B cell (primary cell): ENCODE measurements around the gene OPA1. TPM values are rescaled to one million over a fixed set of nuclear protein-coding genes. Genes with fewer than 3 reads are reported as not detected.

Experiments
- ATAC-seq: fragments of 200-7000 bp; cut with Tn5 transposase; one replicate; pipeline ENCODE4 v1.10.0; 2021; ENCODE audit warnings: low read depth, mild to moderate bottlenecking, moderate number of reproducible peaks, moderate library complexity
- CTCF ChIA-PET: fragments of 350-600 bp; sonication (Branson Sonifier 250); formaldehyde crosslinking; loops from one replicate; lab custom pipeline; 2021; ENCODE audit warnings: antibody characterized with exemption, inconsistent platforms; lab: Charles Lee
- POLR2A ChIA-PET: fragments of 350-600 bp; sonication (Branson Sonifier 250); formaldehyde crosslinking; loops from one replicate; lab custom pipeline; 2021; ENCODE audit warnings: antibody characterized with exemption; lab: Charles Lee
- DNase-seq: peaks from one replicate; pipeline ENCODE4 v3.0.0; 2013
- H2AFZ ChIP-seq: 2 replicates; pipeline ENCODE4 v1.6.1; 2012; ENCODE audit warnings: mild to moderate bottlenecking, low read depth, low read length; ENCODE audit not compliant: insufficient read depth, poor library complexity, severe bottlenecking
- H3K27ac ChIP-seq, 2 donors: 1 replicate in 1 of 2; 2 replicates in 1 of 2; pipeline ENCODE4 v1.5.1; 2012 to 2013; ENCODE audit warnings: low read length in 2 of 2, mild to moderate bottlenecking in 2 of 2, moderate library complexity in 1 of 2
- H3K27me3 ChIP-seq, 4 experiments: fragments of 200-600 bp in 1 of 4; sonication (generic) in 1 of 4; replicated peaks in 1 of 4; 1 replicate in 2 of 4; 2 replicates in 2 of 4; pipeline versions ENCODE4 v1.6.1 to v1.7.0; 2013 to 2016; ENCODE audit warnings: low read length in 3 of 4, mild to moderate bottlenecking in 2 of 4, mixed read lengths in 1 of 4, moderate library complexity in 1 of 4; ENCODE audit not compliant: insufficient read depth in 4 of 4, control insufficient read depth in 3 of 4; ENCODE audit errors: control extremely low read depth in 1 of 4
- H3K36me3 ChIP-seq, 2 experiments: replicated peaks in 1 of 2; 1 replicate in 1 of 2; 2 replicates in 1 of 2; pipeline versions ENCODE4 v1.6.1 to v1.7.1; 2013; ENCODE audit warnings: low read length in 1 of 2; ENCODE audit not compliant: insufficient read depth in 2 of 2, control insufficient read depth in 1 of 2; ENCODE audit errors: control extremely low read depth in 1 of 2, extremely low read depth in 1 of 2
- H3K4me1 ChIP-seq, 2 donors: fragments of 200-600 bp in 1 of 2; sonication (generic) in 1 of 2; 1 replicate in 1 of 2; 2 replicates in 1 of 2; pipeline versions ENCODE4 v1.5.1 to v1.6.1; 2013 to 2017; ENCODE audit warnings: low read length in 2 of 2; ENCODE audit not compliant: control insufficient read depth in 2 of 2, insufficient read depth in 2 of 2
- H3K4me2 ChIP-seq: replicated peaks from 2 replicates; pipeline ENCODE3; 2012; ENCODE audit warnings: mild to moderate bottlenecking, low read depth, low read length; ENCODE audit not compliant: poor library complexity, severe bottlenecking
- H3K4me3 ChIP-seq, 5 experiments: fragments of 200-600 bp in 1 of 5; sonication (generic) in 1 of 5; 1 replicate in 3 of 5; 2 replicates in 2 of 5; pipeline versions ENCODE4 v1.5.1 to v1.7.0; 2011 to 2016; ENCODE audit warnings: low read length in 4 of 5, mild to moderate bottlenecking in 4 of 5, low read depth in 2 of 5, control low read depth in 1 of 5, moderate library complexity in 1 of 5; ENCODE audit not compliant: insufficient read depth in 1 of 5; ENCODE audit errors: control extremely low read depth in 1 of 5, extremely low read depth in 1 of 5
- H3K79me2 ChIP-seq: fragments of 200-600 bp; sonication (generic); one replicate; pipeline ENCODE4 v1.6.0; 2016; ENCODE audit warnings: low read length; ENCODE audit not compliant: control insufficient read depth, insufficient read depth
- H3K9ac ChIP-seq: fragments of 200-600 bp; sonication (generic); 2 replicates; pipeline ENCODE4 v1.6.1; 2017; ENCODE audit warnings: mild to moderate bottlenecking, low read length, moderate library complexity
- H3K9me3 ChIP-seq, 3 donors: one replicate each; pipeline versions ENCODE4 v1.6.1 to v1.7.1; 2013; ENCODE audit warnings: low read length in 2 of 3; ENCODE audit not compliant: control insufficient read depth in 2 of 3, insufficient read depth in 1 of 3; ENCODE audit errors: control extremely low read depth in 1 of 3
- H4K20me1 ChIP-seq: 2 replicates; pipeline ENCODE4 v1.6.0; 2012; ENCODE audit warnings: mild to moderate bottlenecking, low read length; ENCODE audit not compliant: insufficient read depth, control insufficient read depth, poor library complexity, severe bottlenecking
- H3K27ac Mint-ChIP-seq: one replicate; pipeline ENCODE4 v1.8.0; 2021; ENCODE audit warnings: mixed read lengths
- H3K27me3 Mint-ChIP-seq: one replicate; pipeline ENCODE4 v1.8.0; 2021; ENCODE audit warnings: mixed read lengths
- H3K4me1 Mint-ChIP-seq: one replicate; pipeline ENCODE4 v1.8.0; 2021; ENCODE audit warnings: mixed read lengths
- H3K4me3 Mint-ChIP-seq: one replicate; pipeline ENCODE4 v1.8.0; 2021; ENCODE audit warnings: mixed read lengths
- H3K9me3 Mint-ChIP-seq: one replicate; pipeline ENCODE4 v1.8.0; 2022; ENCODE audit warnings: mixed read lengths; ENCODE audit not compliant: insufficient read depth
- CTCF ChIP-seq: fragments of 200-600 bp; IDR thresholded peaks from one replicate; pipeline ENCODE4 v1.8.0; 2022; ENCODE audit warnings: antibody characterized with exemption, mild to moderate bottlenecking
- EZH2 ChIP-seq: IDR thresholded peaks from 2 replicates; pipeline ENCODE4 v1.6.1; 2012; ENCODE audit warnings: borderline replicate concordance, low read depth, mild to moderate bottlenecking, moderate library complexity, low read length; ENCODE audit not compliant: insufficient read depth, poor library complexity, severe bottlenecking
- WGBS: methylation state at CpG from one replicate; pipeline ENCODE4 v1.1.5; 2013; ENCODE audit warnings: missing lambda C conversion rate; ENCODE audit not compliant: insufficient coverage; 5-methylcytosine and 5-hydroxymethylcytosine counted together
- intact Hi-C: fragments of 100-400 bp; cut with micrococcal nuclease; formaldehyde crosslinking; loops from one replicate; pipeline ENCODE4 v1.10.0; 2022
- polyA plus RNA-seq: library from polyadenylated mRNA; depleted of rRNA; stranded (reverse); fragments of >200 nt; gene quantifications from 2 replicates; pipeline ENCODE4 v1.2.3, GENCODE V29; 2012
- total RNA-seq, 2 donors: library from RNA; stranded (reverse); fragments of 120-200 nt in 1 of 2; gene quantifications; 1 replicate in 1 of 2; 2 replicates in 1 of 2; pipeline versions ENCODE4 v1.2.3 to v1.2.4, GENCODE V29; 2013 to 2022

OPA1 gene
- total and polyA plus RNA-seq, 2 donors (not counting 1 experiment from before 2014, with no cell fraction given), result 9.1 to 62.8 TPM

DNA sequence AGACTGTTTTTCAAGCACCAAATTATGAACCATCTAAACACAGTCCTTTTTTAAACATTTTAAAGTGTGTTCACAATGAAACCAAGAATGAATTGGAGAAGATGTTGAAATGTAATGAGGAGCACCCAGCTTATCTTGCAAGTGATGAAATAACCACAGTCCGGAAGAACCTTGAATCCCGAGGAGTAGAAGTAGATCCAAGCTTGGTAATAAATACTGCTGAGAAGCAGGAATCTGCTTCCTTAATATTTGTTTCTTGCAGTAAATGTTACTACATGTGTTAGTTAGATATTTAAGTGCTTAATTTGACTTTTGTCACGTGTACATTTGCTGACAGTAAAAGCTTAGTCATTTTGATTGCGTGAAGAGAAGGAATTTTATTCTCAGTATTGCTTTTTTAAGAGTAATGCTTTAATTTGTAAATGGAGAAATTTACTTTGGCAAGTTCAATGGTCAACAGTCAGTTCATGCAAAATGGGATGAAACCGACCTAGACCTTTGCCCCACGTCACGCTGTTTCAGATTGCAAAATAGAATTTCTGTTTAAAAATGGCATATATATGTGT is 69.8 kb downstream of the OPA1 start:
- H3K36me3 ChIP-seq, result peaks cover 5 to 40% of the 10 kb centered on the region in 2 experiments
- POLR2A ChIA-PET, result no interaction called here
- intact Hi-C loops, result no loop called here
- H3K4me3 ChIP-seq, result no peak overlapping the region
- H3K27me3 Mint-ChIP-seq, result no peaks in the 10 kb centered on the region
- H3K4me2 ChIP-seq, result no peak overlapping the region
- 97% methylated on average over 6 of the region's 7 CpGs for WGBS
- H3K27me3 ChIP-seq, result no peaks in the 10 kb centered on the region
- no peaks in the 10 kb centered on the region for H3K79me2 ChIP-seq
- CTCF ChIA-PET, result interaction anchor here (0.9 to 10.5 kb wide), 6 partner anchors 8 to 681 kb away, joined by 3 to 193 read pairs (median 11); no protein-coding TSS in a partner anchor
- no peaks in the 10 kb centered on the region for H3K4me1 Mint-ChIP-seq
- no peak for TF ChIP-seq EZH2
- TF ChIP-seq CTCF, result no peak
- no peak overlapping the region for H2AFZ ChIP-seq
- H3K4me3 Mint-ChIP-seq, result no peak overlapping the region
- no peak overlapping the region for H3K27ac Mint-ChIP-seq
- no peaks in the 10 kb centered on the region for H3K9me3 ChIP-seq
- no peaks in the 10 kb centered on the region for H4K20me1 ChIP-seq
- no peak for ATAC-seq
- DNase-seq, result no peak
- no peak overlapping the region for H3K9ac ChIP-seq
- no peaks in the 10 kb centered on the region for H3K9me3 Mint-ChIP-seq
- no peak overlapping the region for H3K27ac ChIP-seq
- no peaks in the 10 kb centered on the region for H3K4me1 ChIP-seq

- Histone ChIP-seq H3K9me3 (no peaks in the 10 kb centered on the region), H3K79me2 (peaks cover 2% of the 10 kb centered on the region), H4K20me1 (no peaks in the 10 kb centered on the region), H3K4me1 (no peaks in the 10 kb centered on the region), H3K27ac (no peak overlapping the region), H3K4me2 (no peak overlapping the region), H3K4me3 (no peak overlapping the region), H2AFZ (no peak overlapping the region), H3K27me3 (no peaks in the 10 kb centered on the region), H3K36me3 (peaks cover 5 to 50% of the 10 kb centered on the region in 2 experiments), H3K9ac (no peak overlapping the region)
- Mint-ChIP-seq H3K4me3 (no peak overlapping the region), H3K27me3 (no peaks in the 10 kb centered on the region), H3K27ac (no peak overlapping the region), H3K9me3 (no peaks in the 10 kb centered on the region), H3K4me1 (peaks cover 7% of the 10 kb centered on the region)
- POLR2A ChIA-PET, result no interaction called here
- no CpG with 5 or more reads among the region's 1 CpG for WGBS
- intact Hi-C loops, result loop anchor here (1.0 to 2.0 kb wide), 4 partner anchors 111 to 679 kb away; no protein-coding TSS in a partner anchor
- CTCF ChIA-PET, result interaction anchor here (0.6 to 10.5 kb wide), 45 partner anchors 9 to 788 kb away, joined by 3 to 193 read pairs (median 4); no protein-coding TSS in a partner anchor
- ATAC-seq (no peak), DNase-seq (peak; percentile 60)
- TF ChIP-seq CTCF, result peak; percentile 86
- no peak for TF ChIP-seq EZH2
These were observed 72.5 kb downstream of the OPA1 start for GRCh38 chr3:193665370-193665989.
